A673 (cell line): Measurements from ENCODE around the gene GABRG2. TPM values are rescaled to one million over a fixed set of nuclear protein-coding genes. Genes with fewer than 3 reads are reported as not detected.

Experiments used
- BruUV-seq: library from RNA; stranded (reverse); fragments of 400-500 nt; replicated peaks from 2 replicates; lab custom pipeline; 2021; lab: Mats Ljungman, UMichigan
- CTCF ChIA-PET: fragments of 300-600 bp; sonication (Branson Sonifier 250); formaldehyde crosslinking; loops from one replicate; lab custom pipeline; 2022; ENCODE audit warnings: antibody characterized with exemption; lab: Charles Lee
- POLR2A ChIA-PET: fragments of 300-600 bp; sonication (Branson Sonifier 250); formaldehyde crosslinking; loops from one replicate; lab custom pipeline; 2022; ENCODE audit warnings: antibody characterized with exemption; ENCODE audit not compliant: low non-redundant PET; lab: Charles Lee
- DNase-seq: peaks from one replicate; pipeline ENCODE4 v3.0.0-alpha.2; 2015; ENCODE audit warnings: low spot score
- H3K27ac ChIP-seq: fragments of 200-600 bp; sonication (generic); 2 replicates; pipeline ENCODE4 v1.5.1; 2016; ENCODE audit warnings: mixed run types, low read depth, mild to moderate bottlenecking, mixed read lengths, antibody characterized with exemption, low read length; ENCODE audit not compliant: poor library complexity, severe bottlenecking
- H3K27me3 ChIP-seq: fragments of 200-600 bp; sonication (generic); replicated peaks from 2 replicates; pipeline ENCODE4 v1.6.1; 2017; ENCODE audit warnings: mixed run types, low read depth, mild to moderate bottlenecking, mixed read lengths, antibody characterized with exemption, low read length; ENCODE audit not compliant: insufficient read depth, poor library complexity
- H3K36me3 ChIP-seq: fragments of 200-600 bp; sonication (generic); 2 replicates; pipeline ENCODE4 v1.6.1; 2016; ENCODE audit warnings: mixed run types, mild to moderate bottlenecking, mixed read lengths, antibody characterized with exemption, low read length; ENCODE audit not compliant: insufficient read depth, poor library complexity, severe bottlenecking
- H3K4me1 ChIP-seq: fragments of 200-600 bp; sonication (generic); 2 replicates; pipeline ENCODE4 v1.6.1; 2017; ENCODE audit warnings: mixed run types, mild to moderate bottlenecking, mixed read lengths, antibody characterized with exemption, low read length; ENCODE audit not compliant: insufficient read depth, poor library complexity, severe bottlenecking
- H3K4me3 ChIP-seq: fragments of 200-600 bp; sonication (generic); 2 replicates; pipeline ENCODE4 v1.5.1; 2016; ENCODE audit warnings: low read depth, mixed run types, mild to moderate bottlenecking, mixed read lengths, low read length; ENCODE audit not compliant: poor library complexity, severe bottlenecking
- H3K9me3 ChIP-seq: fragments of 200-600 bp; sonication (generic); 2 replicates; pipeline ENCODE4 v1.6.1; 2016; ENCODE audit warnings: mixed run types, low read depth, mild to moderate bottlenecking, mixed read lengths, antibody characterized with exemption, low read length; ENCODE audit not compliant: poor library complexity, severe bottlenecking
- EZH2 ChIP-seq: fragments of 200-600 bp; sonication (generic); IDR thresholded peaks from 2 replicates; pipeline ENCODE4 v1.6.1; 2017; ENCODE audit warnings: borderline replicate concordance, low read depth, mild to moderate bottlenecking, mixed read lengths, antibody characterized with exemption, low read length; ENCODE audit not compliant: poor library complexity, severe bottlenecking
- intact Hi-C: fragments of 100-400 bp; cut with micrococcal nuclease; formaldehyde crosslinking; loops from one replicate; pipeline ENCODE4 v1.10.0; 2022; ENCODE audit not compliant: unreplicated experiment
- total RNA-seq: library from RNA; stranded (reverse); gene quantifications from 2 replicates; pipeline ENCODE4 v1.2.3, GENCODE V29; 2021
- TF ChIP-seq, protein P1 (sequence below): fragments of 300-800, 200-600 bp; sonication (generic); conservative IDR thresholded peaks from 2 replicates; pipeline ENCODE4 v1.5.1; 2017; ENCODE audit warnings: low read depth, mild to moderate bottlenecking, antibody characterized with exemption, low read length, moderate library complexity, mixed read lengths

The GABRG2 gene
- total RNA-seq, 1 experiment from 2014 or later: not detected

GRCh38 chr5:162078805-162079204 is 11.2 kb downstream of the GABRG2 start:
- intact Hi-C loops: no loop called here
- no peak for TF ChIP-seq EZH2
- TF ChIP-seq, protein P1, sequence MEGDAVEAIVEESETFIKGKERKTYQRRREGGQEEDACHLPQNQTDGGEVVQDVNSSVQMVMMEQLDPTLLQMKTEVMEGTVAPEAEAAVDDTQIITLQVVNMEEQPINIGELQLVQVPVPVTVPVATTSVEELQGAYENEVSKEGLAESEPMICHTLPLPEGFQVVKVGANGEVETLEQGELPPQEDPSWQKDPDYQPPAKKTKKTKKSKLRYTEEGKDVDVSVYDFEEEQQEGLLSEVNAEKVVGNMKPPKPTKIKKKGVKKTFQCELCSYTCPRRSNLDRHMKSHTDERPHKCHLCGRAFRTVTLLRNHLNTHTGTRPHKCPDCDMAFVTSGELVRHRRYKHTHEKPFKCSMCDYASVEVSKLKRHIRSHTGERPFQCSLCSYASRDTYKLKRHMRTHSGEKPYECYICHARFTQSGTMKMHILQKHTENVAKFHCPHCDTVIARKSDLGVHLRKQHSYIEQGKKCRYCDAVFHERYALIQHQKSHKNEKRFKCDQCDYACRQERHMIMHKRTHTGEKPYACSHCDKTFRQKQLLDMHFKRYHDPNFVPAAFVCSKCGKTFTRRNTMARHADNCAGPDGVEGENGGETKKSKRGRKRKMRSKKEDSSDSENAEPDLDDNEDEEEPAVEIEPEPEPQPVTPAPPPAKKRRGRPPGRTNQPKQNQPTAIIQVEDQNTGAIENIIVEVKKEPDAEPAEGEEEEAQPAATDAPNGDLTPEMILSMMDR: no peak
- Histone ChIP-seq H3K4me1 (no peaks in the 10 kb centered on the region), H3K4me3 (no peak overlapping the region), H3K27ac (no peak overlapping the region), H3K36me3 (no peaks in the 10 kb centered on the region), H3K9me3 (no peaks in the 10 kb centered on the region), H3K27me3 (peaks cover 16% of the 10 kb centered on the region)
- BruUV-seq: no TSS peak
- no peak for DNase-seq
- ChIA-PET POLR2A (no interaction called here), CTCF (no interaction called here)

DNA sequence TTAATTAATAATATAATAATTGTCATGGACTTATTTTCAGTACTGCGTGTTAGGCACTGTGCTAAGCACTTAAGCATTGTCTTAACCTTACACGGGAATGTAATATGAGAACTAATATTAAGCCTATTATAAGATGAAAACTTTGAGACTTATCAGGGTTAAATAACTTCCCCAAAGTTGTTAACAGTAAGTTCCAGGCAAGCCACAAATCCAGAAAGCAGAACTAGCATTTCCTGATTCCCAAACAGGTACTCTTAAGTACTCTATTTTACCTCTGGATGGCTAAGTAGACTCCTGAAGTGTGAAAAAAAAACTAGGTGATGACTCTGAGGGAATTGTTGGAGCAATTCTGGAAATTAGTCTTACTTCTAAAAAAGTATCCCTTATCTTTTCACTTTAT is 23.8 kb downstream of the GABRG2 start:
- Histone ChIP-seq H3K4me1 (no peaks in the 10 kb centered on the region), H3K36me3 (no peaks in the 10 kb centered on the region), H3K27ac (no peak overlapping the region), H3K9me3 (no peaks in the 10 kb centered on the region), H3K4me3 (no peak overlapping the region), H3K27me3 (peaks cover 12% of the 10 kb centered on the region)
- TF ChIP-seq, protein P1: no peak
- TF ChIP-seq EZH2: no peak
- CTCF ChIA-PET: no interaction called here
- BruUV-seq: no TSS peak
- POLR2A ChIA-PET: no interaction called here
- intact Hi-C loops: no loop called here
- no peak for DNase-seq

DNA sequence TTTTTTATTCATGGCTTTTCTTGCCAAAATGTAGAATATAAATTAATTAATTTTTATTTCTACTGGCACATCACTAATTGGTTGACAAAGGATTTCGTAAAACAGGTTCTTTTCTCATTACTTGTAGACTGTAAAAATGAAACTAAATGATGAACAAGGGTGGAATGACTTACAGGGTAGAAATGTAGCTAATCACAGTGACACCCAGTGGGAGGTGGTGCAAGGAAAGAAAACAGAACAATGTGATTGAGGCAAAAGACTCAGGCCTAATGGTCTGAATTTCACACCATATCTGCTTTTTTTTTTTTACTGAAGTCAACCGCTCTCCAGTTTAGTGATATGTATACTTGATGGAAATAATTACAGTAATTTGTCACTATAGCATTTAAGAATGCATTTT is 28.9 kb downstream of the GABRG2 start:
- TF ChIP-seq, protein P1: no peak
- no peak for TF ChIP-seq EZH2
- Histone ChIP-seq H3K4me1 (no peaks in the 10 kb centered on the region), H3K4me3 (no peak overlapping the region), H3K36me3 (no peaks in the 10 kb centered on the region), H3K9me3 (no peaks in the 10 kb centered on the region), H3K27ac (no peak overlapping the region), H3K27me3 (peaks cover 4% of the 10 kb centered on the region)
- ChIA-PET POLR2A (no interaction called here), CTCF (no interaction called here)
- no TSS peak for BruUV-seq
- no peak for DNase-seq
- intact Hi-C loops: no loop called here
